Brain microvascular endothelial cell (primary cell): ENCODE results near the gene IL1F10.

Source experiments
- DNase-seq: peaks from one replicate; pipeline ENCODE4 v3.0.0-alpha.2; 2020
- H3K27ac ChIP-seq: fragments of 250-450 bp; sonication (Bioruptor Pico); 2 replicates; pipeline ENCODE4 v1.5.1; 2020; ENCODE audit warnings: mild to moderate bottlenecking, moderate library complexity
- H3K27me3 ChIP-seq: fragments of 250-450 bp; sonication (Bioruptor Pico); replicated peaks from 2 replicates; pipeline ENCODE4 v1.5.1; 2020; ENCODE audit warnings: mild to moderate bottlenecking
- H3K36me3 ChIP-seq: fragments of 250-450 bp; sonication (Bioruptor Pico); replicated peaks from 2 replicates; pipeline ENCODE4 v1.5.1; 2020; ENCODE audit warnings: mild to moderate bottlenecking
- H3K4me3 ChIP-seq: 2 replicates; pipeline ENCODE4 v1.5.1; 2011; ENCODE audit warnings: low read depth, mild to moderate bottlenecking, control low read depth, low read length, moderate library complexity
- CTCF ChIP-seq: IDR thresholded peaks from 2 replicates; pipeline ENCODE4 v1.5.1; 2011; ENCODE audit warnings: low read depth, mild to moderate bottlenecking, moderate library complexity, low read length, control low read depth, inconsistent platforms; ENCODE audit errors: missing control alignments
- in situ Hi-C: cut with HindIII; loops from 2 replicates; pipeline ENCODE4 v1.10.0; 2017; ENCODE audit warnings: low sequenced_read_pairs, low pct_ligation_motif_present

IL1F10 gene

DNA sequence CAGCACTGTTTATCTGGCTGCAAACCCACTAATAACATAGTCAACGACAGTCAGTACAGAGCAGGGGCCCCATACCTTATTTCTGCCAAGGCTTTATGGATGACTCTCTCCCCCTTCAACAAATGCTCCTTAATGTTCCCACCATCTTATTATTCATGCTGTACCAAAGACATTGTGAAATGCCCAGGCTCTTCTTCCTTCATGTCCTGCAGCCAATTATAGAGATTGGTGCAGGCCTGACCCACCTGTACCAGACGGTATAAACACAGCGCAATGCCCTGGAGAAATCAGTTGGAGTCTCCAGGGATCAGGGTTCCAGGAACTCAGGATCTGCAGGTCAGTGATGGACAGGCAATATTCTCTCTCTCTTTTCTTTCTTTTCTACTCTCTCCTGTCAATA is at the start of gene IL1F10:
TSS of gene IL1F10 (plus strand) at position 290 of the 400 bp plus-strand sequence. CDS start 4,769 bp downstream, outside the sequence.
- no peaks in the 10 kb centered on the region for H3K36me3 ChIP-seq
- in situ Hi-C loops, result no loop called here
- H3K27me3 ChIP-seq, result peaks cover 1% of the 10 kb centered on the region
- H3K27ac ChIP-seq, result no peak within 1 kb of the TSS
- no peak for DNase-seq
- no peak within 1 kb of the TSS for H3K4me3 ChIP-seq
- no peak for TF ChIP-seq CTCF

- DNase-seq, result no peak
- in situ Hi-C loops, result no loop called here
- H3K27me3 ChIP-seq, result peaks cover 7% of the 10 kb centered on the region
- H3K27ac ChIP-seq, result no peak overlapping the region
- TF ChIP-seq CTCF, result no peak
- no peak overlapping the region for H3K4me3 ChIP-seq
- no peaks in the 10 kb centered on the region for H3K36me3 ChIP-seq
Observed at GRCh38 chr2:113018509-113018908, 49.3 kb upstream of the IL1F10 start.

- Histone ChIP-seq H3K36me3 (no peaks in the 10 kb centered on the region), H3K27ac (no peak overlapping the region), H3K4me3 (no peak overlapping the region), H3K27me3 (peaks cover 14% of the 10 kb centered on the region)
- in situ Hi-C loops, result no loop called here
- no peak for DNase-seq
- no peak for TF ChIP-seq CTCF
Observed at GRCh38 chr2:113021312-113021711, 46.5 kb upstream of the IL1F10 start.

DNA sequence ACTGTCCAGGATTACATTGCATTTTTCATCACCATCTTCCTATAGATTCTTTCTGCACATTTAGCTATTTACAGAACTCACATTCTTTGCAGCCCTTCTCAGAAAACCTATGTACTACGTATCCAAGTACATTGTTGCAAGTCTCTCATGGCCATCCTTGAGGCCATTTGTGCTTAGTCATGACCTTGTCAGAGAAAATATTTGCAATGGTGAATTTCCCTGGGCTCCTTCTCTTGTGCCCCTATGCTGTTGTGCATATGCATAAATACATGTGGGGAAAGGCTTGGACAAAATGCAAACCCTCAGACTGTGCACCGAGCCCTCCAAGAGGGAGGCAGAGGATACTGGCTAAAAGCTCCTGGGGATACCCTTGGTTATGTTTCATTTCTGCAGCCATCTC is 43.0 kb upstream of the IL1F10 start:
- in situ Hi-C loops, result no loop called here
- no peaks in the 10 kb centered on the region for H3K36me3 ChIP-seq
- no peak for DNase-seq
- no peak overlapping the region for H3K4me3 ChIP-seq
- H3K27ac ChIP-seq, result no peak overlapping the region
- H3K27me3 ChIP-seq, result peaks cover 30% of the 10 kb centered on the region
- TF ChIP-seq CTCF, result no peak

DNA sequence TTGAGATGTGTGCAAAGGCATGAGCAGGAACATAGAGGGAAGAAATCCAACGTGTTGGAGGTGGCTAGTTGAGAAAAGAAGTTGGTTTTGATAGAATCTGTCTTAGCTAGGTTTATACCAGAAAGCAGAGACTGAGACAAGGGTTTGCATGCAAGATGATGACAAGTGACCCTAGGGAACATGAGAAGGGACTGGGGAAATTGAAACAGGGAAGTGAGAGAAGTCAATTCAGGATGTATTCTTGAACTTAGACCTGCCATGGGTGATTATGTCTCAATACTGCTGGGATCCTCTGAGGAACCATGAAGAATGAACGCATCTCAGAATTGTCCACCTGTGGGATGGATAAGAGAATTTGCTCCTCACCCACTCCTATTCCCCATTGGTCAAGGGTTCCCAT is 42.0 kb upstream of the IL1F10 start:
- in situ Hi-C loops, result no loop called here
- Histone ChIP-seq H3K27me3 (peaks cover 31% of the 10 kb centered on the region), H3K27ac (no peak overlapping the region), H3K36me3 (no peaks in the 10 kb centered on the region), H3K4me3 (no peak overlapping the region)
- TF ChIP-seq CTCF, result no peak
- no peak for DNase-seq

GRCh38 chr2:113027691-113028090 is 40.1 kb upstream of the IL1F10 start:
- in situ Hi-C loops, result no loop called here
- DNase-seq, result no peak
- Histone ChIP-seq H3K27me3 (peaks cover 39% of the 10 kb centered on the region), H3K36me3 (no peaks in the 10 kb centered on the region), H3K4me3 (no peak overlapping the region), H3K27ac (no peak overlapping the region)
- no peak for TF ChIP-seq CTCF
